Endometrium (tissue), 2 donors: ENCODE measurements around the gene SCRN2.

Experiments used
- FAIRE-seq: peaks from 2 replicates; lab custom pipeline; 2012; peaks lifted over from hg19 to GRCh38; lab: Jason Lieb, UNC
- donor health status: control.
- donor health status: control.

The SCRN2 gene

DNA sequence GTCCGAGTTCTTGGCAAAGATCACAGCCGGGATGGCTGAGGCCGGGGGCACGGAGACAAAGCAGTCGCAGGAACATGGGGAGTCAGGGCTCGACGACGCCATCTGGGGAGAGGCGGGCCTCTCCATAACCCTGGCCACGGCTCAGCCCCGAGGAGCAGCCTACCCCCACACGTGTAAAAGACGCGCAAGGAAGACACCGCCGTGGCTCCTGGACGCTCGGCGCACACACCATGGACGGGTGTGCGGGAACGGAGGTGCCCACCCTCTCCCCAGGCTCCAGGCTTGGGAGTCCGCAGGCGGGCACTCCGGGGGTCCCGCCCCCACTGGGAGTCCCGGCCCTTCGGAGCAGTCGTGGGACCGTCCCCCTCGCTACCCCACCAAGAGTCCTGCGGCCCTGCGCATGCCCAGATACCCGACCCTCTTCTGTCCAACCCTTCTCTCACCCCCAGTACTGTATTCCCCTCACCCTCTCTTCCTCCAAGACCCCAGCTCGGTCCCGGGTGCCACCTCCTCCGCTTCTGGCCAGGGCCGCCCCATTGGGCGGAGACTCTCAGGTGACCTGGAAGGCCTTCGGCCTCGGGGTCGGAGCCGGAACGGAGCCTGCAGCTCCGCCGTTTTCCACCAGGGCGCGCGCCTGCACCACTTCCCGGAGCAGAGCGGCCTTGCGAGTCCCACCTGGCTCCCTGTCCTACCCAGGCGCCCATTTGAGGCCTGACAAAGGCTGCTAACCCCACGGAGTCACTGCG is at the start of gene SCRN2:
SCRN2 (minus strand) TSS at position 532 of the 746 bp plus-strand sequence; CDS start at position 102, 430 bp downstream.
- no peak for FAIRE-seq

DNA sequence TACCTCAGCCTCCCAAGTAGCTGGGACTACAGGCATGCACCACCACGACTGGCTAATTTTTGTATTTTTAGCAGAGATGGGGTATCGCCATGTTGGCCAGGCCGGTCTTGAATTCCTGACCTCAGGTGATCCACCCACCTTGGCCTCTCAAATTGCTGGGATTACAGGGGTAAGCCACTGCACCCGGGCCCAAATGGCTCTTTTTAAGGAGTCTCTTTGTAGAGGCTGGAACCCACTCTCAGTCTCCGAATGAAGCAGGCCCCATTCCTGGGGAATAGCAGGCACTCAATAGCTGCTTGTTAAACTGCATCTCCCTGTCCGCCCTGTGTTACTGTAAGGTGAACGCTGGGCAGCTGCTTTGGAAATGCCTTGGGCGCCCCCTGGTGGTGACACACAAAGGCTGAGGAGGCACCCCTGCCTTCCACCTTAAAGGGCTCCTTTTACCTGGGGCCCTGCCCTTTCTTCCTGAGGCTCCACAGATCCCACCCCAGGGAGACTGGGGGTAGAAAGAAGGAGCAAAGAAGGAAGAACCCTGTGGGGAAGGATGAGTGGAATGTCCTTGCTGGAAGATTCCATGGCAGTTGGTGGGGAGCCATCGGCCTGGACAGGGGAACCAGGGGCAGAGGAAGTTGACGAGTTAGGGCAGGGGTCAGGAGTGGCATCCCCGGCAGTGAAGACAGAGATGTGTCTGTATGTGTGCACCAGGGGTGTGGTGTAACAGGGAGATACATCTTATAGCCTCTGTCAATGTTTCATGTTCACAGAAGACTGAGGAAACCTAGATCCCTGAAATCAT is 48.9 kb upstream of the SCRN2 start:
- FAIRE-seq: no peak

DNA sequence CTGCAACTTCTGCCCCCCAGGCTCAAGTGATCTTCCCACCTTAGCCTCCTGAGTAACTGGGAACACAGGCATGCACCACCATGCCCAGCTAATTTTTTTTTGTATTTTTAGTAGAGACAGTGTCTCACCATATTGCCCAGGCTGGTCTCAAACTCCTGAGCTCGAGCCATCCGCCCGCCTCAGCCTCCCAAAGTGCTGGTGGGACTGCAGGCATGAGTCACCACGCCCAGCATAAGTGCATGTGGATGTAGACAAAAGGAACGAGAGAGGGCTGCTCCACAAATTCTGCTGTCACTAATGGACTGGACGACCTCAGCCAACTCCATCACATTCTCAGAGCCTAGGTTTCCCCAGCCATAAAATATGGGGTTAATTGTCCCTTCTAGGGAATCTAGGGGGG is 47.2 kb upstream of the SCRN2 start:
- FAIRE-seq: no peak

DNA sequence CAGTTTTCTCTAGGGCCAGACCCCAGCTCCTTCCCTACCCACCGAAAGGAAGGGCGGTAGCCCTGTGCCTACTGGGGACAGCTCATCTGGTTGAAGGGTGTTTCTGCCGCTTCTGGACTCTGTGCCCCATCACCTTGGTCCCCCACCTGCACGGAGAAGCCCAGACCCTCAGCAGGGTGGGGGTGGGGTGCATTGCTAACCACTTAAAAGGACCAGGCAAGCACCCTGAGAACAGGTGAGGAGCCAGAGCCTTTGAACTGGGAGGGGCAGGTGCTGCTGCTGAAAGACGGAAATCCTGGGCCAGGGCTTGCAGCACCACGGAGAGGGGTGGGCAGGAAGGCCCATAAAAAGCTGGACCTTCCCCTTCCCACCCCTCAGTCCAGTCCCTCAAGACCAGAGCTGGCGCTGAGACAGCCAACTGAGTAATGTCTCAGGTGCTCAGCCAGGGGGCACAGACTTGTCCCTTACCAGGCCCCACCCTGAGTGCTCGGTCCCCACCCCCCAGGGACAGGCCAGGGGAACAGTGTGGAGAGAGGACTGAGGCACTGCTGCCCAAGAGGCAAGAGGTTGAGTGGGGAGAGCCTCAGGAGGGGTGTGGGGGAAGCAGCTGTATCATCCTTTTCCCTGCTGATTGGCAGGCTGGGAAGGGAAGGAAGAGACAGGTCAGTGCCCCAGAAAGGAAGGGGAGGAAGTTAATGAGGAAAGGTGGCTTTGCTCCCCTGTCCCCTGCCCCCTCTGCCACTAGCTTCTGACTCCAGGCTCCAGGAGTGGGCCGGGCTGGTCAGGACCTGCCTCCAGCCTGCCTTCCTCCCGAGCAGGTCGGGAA is 44.0 kb upstream of the SCRN2 start:
- FAIRE-seq: no peak

DNA sequence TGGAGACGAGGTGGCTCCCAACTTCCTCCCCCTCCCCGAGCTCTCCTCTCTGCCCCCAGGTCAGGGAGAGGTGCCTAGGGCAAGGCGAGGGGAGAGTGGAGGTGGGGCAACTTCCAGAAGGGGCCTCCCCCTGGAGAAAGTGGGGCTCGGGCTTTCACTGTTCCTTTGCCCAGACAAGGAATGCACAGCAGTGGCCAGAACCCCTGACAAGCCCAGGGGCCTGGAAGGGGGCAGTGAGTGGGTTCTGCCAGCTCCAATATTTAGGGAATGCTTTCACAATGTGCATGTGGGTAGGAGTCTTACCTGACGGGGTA is 43.3 kb upstream of the SCRN2 start:
- no peak for FAIRE-seq

DNA sequence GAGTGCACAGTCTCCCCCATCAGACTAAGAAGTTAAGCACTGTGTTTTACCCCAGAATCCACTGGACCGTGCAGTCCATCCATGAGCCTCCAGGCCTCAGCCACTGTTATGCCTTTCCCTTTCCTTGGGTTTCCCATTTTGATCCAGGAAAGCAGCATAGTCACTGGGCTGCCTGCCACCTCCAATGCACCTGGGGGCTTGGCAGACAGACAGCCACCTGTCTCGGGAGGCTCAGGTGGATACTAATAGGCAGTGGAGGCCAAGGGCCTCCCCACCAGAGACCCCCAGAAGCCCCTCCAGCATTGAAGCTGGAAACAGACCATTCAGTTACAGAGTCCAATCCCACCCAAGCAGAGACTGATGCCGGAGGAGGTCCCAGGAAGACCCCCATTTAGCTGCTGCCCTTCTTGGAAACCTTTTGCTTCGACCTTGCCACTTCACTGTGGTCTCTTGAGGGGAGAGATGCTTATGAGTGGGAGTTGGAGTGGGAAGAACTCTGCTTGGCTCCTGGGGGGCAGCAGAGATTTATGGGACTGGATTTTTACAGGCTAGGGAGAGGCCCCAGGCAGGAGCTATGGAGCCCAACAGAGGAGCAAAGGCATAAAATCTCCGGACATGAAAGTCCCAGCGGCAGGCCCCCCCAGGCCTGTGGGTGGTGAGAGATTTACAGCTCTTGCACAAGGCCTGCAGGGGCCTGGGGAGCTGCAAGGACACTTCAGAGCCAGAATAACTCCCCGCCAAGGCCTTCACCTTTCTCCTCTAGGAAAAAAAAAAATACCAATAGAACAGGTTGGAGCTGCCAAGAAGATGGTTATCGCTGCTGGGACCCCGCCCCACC is 42.7 kb upstream of the SCRN2 start:
- no peak for FAIRE-seq

DNA sequence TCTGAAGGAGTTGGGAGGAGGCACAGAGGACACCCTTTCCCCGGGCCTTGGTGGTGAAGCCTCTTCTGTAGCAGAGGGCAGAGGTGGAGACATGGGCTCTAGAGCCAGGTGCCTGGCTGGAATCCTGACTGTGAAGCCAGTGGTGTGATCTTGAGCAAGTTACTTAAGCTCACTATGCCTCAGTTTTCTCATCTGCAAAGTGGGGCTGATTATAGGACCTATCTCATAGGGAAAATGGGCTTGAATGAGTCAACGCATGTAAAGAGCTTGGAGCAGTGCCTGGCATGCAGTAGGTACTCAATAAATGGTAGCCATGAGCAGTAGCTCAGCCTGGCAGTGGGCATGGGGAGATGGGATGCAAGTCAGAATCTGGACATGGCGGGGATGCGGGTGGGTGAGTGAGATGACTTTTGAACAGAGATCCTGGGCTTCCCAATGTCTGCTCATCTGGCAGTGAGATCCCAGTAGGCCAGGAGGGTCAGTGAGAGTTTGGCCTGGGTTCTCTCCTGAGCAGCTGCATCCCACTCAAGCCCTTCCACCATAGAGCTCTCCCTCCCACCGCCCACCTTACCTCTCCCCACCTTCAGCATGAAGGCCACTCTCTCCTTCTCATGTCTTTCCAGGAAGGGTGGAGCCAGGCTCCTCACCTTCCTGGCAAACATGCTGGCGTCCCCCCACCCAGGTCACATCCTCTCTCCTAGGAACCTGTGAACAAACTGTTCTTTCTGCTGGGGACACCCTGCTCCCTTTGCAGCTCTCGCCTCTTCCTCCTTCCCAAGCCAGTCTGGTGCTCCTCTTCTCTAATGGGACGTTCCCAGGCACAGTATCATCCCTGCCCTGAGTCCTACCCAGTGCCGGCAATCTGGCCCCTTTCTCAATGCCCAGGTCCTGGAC is 41.9 kb upstream of the SCRN2 start:
- FAIRE-seq: no peak

DNA sequence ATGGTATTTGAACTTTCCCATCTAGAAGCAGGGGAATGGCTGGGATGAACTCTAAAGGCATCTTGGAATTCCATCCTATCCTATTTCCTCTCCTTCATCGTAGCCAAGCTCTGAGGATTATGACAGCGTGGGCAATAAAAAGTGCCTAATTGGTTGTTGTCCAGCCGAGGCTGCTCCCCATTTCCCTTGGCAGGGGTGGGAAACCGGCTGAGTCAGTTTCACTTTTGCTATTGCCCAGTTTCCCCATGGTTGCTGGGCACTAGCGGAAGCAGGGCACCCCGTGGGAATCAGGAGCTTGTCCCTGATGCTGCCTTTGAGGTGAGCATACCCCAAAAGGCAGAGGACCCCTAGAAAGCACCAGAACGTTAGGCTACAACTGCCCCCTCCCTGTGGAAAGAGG is 41.2 kb upstream of the SCRN2 start:
- no peak for FAIRE-seq

DNA sequence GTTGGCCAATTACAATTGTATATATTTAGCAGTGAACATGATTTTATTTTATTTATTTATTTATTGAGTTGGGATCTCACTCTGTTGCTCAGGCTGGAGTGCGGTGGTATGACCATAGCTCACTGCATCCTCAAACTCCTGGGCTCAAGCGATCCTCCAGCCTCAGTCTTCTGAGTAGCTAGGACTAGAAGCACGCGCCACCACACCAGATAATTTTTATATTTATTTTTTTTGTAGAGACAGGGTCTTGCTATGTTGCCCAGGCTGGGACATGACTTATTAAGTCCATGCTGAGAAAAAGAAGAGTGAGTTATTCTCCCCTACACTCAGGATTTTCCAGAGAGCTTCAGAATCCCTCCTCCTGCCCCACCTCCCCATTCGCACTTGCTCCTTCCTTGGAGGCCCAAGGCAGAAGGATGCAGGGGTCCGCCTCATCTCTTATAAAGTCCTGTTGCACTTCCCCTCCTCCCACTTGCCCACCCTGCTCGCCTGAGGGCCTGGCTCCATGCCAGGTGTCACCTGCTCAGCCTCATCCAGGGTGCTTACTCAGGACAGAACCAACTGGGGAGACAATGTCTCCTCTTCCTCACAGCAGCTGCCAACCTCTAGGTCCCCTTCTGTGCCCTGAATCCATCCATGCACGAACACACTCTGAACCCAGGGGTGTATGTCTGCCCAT is 38.8 kb upstream of the SCRN2 start:
- no peak for FAIRE-seq

DNA sequence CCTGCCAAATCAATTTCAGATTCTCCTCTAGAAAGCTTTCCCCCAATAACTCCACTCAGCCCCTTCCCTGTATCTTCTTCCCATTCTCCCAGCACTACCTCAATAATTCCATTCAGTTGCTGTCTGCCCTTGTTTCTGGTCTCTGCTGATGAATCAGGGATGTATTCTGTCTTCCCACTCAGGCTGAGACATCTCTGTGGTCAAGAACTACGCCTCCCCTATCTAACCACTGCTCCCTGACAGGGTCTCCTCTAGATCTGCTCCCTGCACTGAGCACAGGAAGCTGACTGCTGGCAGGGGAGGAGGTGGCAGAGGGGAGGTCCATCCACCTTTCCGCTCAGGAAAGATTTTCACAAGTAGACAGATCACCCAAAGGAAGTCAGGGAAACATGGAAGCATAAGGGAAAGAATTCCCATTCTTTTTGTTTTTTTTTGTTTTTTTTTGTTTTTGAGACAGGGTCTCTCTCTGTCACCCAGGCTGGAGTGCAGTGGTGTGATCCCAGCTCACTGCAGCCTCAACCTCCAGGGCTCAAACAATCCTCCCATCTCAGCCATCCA is 38.0 kb upstream of the SCRN2 start:
- no peak for FAIRE-seq

DNA sequence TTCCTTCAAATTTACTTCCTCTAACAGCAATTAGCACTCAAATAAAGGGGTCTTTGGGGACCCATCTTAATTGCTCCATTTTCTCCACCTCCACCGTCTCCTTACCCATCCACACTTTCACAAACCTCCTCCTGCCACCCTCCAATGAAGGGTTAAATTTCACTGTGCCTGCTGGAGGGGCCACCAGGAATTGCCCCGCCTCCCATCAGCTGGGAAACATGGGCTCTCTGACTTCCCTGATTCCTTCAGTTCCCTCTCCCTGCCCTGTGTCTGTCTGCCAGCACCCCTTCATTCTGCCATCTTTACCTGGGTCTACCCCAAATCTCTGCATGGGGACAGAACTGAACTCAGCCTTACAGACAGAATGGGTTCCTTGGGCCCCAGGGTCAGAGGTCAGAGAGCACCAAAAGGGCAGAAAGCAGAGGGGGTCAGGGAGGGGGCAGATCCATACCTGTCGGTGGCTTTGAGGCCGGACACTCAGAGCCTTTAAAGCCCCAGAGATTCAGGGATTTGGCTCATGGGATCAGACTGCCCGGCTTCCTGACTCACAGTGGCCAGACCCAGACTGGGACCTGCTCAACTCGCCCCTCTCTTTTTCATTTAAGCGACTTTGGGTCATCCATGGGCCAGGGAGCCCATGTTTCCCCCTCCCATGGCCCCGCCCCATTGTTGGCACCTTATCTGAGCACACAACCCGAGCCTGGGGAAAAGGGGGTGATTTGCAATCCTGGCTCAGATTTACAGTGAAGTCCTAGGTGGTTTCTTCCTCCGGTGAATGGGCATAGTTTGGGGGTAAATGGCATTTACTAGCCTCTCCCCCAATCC is 37.3 kb upstream of the SCRN2 start:
- FAIRE-seq: no peak

DNA sequence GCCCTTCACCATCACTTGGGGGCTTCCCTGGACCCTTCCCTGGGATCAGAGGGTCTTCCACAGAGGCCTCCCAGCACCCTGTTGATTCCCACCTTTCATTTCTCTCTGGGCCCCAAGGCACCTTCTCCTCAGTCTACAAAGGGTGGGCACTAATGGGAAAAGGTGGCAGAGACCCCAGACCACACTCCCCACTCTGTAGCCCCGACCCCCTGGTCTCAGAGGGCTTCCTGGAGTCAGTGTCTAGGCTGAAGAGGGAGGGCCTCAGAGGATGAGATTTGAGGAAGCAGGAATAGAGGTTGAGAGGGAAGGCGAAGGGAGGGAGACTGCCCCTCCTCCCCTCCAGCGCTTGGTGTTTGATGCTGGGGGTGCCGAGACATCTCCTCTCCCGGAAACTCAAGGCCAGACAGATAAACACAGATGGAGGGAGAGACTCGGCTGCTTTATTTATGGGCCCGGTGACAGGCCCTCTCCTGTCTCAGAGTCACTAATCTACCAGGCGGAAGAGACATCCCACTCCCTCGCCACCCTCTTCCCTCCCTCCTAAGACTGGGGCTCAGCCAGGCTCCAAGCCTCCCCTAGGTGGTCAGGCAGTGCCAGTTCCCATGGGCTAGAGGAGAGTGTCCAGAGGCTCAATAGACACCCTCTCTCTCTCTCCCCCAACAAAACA is 36.4 kb upstream of the SCRN2 start:
- FAIRE-seq: no peak

DNA sequence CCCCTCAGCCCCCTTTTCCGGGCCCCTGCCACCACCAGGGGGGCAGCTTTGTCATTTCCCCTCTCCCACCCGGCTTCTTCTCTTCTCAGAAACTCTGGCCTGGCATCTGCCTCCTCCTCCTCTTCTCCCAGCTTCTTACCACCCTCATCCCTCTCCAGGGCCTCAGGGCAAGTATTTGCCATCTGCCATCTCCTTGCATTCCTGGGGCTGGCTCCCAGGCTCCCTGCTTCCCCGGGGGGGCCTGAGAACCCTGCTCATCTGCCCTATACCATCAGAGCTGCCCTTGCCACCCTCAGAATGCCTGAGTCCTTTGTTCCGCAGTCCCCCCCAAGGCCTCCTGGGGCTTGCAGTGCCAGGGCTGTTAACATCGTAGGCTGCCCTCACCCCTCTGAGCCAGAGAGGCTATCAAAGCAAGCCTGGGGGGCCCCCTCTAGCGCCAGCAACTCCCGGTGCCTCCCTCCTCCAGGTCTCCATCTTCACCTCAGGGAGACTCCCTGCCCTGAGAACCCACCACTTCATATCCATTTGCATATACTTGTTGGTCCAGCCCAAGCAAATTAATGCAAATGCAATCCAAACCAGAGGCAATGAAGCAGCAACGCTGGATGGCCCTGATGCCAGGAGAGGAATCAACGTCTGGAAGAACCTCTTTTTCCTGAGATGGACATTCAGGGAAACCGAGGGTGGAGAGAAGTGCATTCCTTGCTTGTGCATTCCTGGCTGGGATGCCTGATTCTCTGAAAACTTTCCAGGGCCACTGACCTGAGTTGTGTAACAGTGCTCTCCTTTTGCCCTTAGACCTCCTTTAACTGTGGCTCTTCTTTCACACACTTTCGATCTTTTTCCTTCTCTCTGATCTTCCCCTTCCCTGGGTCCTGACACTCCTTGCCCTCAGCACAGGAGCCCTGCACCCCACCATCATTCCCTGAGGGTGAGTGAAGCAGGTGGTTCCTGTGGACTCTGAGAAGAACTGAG is 34.2 kb upstream of the SCRN2 start:
- FAIRE-seq: no peak

DNA sequence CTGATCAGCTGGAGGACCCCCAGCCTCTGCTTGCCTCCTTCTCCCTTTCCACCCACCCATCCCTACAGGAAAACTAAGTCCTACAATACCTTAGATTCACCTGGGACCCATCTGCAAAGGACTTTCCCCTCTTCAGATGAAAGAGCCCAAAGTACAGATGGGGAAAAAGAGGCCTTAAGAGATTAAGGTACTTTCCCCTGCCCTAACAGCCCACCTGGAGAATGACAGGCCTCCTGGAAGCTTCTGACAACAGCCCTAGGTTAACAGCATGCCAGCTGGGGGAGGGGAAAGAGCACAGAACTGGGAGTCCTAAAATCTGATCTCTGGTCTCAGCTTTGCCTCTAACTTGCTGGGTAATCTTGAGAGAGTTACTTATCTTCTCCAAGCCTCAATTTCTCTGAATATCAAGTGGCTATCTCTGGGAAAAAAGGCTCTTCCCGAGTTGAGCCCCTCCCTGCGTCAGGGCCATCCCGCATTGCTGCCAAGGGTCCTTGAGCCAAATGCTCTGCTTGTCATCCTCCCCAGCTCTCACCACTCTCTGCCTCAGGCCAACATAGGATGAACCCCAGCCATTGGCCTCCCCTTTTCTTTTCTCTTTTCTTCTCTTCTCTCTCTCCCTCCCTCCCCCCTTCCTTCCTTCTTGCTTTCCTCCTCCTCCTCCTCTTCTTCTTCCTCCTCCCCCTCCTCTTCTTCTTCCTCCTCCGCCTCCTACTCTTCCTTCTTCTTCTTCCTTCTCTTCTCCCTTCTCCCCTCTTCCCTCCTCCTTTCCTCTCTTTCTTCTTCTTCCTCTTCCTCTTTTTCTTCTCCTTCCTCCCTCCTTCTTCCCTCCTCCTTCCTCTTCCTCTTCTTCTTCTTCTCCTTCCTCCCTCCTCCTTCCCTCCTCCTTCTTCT is 32.4 kb upstream of the SCRN2 start:
- FAIRE-seq: no peak

DNA sequence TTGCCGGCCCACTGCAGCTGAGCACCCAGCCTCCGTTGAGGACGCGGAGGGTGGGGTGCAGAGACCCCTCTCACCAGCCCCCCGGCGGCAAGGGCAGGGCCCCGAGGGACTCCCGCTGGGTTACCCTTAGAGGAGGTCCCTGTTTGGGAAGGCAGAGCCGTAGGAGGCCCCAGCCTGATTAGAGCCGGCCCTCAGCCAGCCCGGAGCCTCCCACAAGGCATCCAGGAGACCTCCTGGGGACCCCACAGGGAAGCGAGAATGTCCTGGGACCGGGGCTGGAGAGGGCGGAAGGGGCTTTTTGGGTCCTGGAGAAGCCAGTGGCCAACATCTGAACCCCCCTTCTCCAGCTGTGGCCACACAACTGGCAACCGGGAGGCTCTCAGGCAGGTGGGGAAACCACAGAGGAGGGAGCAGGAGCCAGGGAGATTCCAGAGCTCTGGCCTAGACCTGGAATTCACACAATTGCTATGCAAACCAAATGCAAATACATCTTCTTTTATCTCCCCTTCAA is 31.6 kb upstream of the SCRN2 start:
- FAIRE-seq: no peak

DNA sequence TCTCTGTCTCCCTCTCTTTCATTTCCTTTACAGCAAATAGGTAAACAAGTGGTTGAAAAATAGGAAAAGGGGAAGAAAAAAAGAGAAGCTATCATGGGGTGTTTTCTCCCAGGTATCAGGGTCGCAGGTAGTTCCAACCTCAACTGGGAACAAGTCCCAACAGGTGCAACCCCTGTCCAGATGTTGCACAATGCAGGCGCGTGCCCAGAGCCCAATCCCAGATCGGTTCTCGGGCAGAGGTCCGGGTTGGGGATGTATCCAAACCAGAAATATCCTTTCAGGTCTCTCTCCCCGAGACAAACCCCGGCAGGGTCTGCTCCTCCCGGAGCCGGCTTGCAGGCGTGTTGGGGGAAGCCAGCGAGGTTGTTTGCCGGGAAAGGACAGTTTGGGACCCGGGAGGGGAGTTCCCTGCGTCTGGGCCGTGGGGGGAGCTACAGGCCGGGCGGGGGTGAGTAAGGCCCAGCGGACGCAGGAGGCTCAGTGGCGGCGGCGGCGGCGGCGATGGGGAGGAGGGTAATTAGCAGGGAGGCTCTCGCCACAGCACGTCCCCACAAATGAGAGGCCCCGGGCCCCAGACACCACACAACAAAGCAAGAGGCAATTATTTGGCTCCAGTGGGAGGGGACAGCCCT is 31.1 kb upstream of the SCRN2 start:
- no peak for FAIRE-seq
